NCI-H774 (cell line): ENCODE results near the gene DAZAP2.

Experiments used
- DNase-seq: peaks from one replicate; lab custom pipeline; 2025; lab: John Stamatoyannopoulos, UW

The DAZAP2 gene, protein sequence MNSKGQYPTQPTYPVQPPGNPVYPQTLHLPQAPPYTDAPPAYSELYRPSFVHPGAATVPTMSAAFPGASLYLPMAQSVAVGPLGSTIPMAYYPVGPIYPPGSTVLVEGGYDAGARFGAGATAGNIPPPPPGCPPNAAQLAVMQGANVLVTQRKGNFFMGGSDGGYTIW

DNA sequence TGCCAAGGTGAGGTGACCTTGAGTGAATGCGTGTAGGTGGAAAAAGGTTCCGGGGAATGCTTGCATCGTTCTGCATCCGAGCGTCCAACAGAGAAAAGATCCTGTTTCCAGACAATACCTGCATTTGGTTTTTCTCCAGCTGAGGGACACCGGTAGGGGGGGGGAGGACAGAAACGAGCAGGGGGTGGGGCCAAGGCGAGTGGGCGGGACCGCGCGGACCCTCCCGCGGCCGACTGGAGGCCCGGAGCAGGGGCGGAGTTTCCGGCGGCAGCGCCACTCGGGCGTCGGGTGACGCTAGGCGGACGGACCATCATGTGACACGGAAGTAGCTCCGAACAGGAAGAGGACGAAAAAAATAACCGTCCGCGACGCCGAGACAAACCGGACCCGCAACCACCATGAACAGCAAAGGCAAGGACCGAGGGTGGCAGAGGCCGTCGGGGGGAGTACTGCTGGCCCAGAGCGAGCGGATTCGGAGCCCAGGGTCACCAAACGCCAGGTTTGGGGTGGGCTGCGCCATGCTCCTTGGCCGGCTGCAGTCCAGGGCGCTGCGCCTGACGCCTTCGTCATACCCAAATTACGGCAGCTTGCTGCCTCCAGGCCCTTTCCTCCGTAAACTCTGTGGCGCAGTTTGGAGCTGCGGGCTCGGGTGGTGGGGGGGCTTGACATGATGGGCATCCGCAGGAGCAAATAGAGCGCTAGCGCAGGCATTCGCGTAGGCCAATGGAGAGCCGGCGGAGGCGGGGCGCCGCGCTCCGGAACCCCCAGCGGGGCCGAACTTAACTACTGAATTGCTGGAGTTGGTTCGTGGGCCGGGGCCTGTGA lies at the start of gene DAZAP2:
Gene DAZAP2 (plus strand): TSS at position 317 of the 825 bp plus-strand sequence. CDS start 82 bp downstream, at position 399.
- peak; percentile 98 for DNase-seq

DNA sequence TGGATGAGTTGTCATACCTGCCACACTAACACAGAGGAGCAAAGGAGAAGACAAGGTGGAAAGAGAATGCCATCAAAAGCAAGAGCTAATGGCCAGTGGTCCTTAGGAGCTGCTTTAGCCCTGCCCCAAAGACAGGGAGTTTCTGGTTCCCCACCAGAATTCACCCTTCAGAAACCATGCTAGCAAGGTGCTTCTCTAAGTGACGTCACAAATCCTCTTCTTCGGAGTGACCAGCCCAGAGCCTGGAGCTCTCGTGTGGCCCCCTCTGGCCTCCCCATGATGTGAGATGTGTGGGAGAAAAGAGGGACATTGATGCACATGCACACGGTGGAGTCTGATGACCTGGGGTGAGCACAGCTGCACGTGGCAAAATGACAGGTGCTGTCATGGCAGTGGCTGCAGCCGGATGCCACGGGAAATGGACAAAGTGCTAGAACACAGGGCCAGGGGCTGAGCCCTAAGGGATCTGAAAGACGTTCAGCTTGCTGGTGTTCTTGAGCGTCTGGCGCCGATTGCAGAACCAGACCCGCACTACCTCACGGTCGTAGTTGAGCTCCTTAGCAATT lies 48.8 kb upstream of the DAZAP2 start:
- no peak for DNase-seq

DNA sequence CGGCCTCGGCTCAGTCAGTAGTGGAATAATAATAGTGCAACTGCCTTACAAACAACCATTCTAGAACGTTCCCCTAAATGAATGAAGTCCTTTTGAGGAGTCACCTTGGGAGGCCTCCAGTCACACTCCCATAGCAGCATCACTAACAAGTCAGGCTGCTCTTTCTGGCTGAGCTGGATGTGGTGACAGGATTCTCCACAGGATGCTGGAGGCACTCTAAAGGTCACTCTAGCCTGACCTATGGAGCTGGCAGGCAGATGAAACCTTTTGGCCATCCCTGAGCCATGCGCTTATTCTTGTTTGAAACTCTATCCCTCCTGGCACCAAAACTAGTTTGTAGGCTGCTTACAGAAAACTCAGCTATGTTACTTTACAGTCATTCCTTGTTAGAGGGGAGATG lies 47.8 kb upstream of the DAZAP2 start:
- DNase-seq: no peak

DNA sequence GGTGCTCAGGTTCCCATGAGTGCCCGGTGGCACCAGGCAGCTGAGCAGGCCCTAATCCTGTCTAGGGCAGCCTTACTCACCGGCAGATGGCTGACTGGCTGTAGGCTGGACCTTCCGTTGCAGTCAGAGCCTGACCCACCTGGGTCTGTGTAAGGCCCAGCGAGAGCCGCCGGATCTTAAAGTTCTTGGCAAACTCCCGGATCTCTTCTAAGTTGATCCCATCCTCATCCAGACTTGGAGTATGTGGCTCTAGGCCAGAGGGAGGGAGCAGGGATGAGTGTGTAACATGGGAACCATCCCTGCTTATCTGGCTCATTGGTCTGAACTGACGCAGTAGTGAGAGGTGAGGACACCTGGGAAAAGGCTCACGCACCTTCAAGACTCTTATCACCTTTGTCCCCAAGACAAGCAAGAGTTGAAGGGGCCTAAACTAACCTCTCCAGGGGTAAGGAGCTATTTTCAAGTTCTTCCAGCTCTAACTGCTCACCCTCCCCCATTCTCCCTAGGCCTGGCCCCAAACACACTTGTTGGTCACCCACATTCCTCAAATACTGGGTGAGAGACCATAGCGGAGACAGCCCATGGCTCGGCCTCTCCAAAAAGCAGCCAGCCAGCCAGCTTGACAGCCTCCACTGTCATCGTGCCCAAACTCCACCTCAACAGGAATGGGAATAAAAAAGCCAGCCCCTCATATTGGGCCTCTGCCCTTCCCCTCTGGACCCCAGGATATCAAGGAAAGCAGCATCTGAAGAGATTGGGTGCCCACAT lies 46.9 kb upstream of the DAZAP2 start:
- DNase-seq: no peak

DNA sequence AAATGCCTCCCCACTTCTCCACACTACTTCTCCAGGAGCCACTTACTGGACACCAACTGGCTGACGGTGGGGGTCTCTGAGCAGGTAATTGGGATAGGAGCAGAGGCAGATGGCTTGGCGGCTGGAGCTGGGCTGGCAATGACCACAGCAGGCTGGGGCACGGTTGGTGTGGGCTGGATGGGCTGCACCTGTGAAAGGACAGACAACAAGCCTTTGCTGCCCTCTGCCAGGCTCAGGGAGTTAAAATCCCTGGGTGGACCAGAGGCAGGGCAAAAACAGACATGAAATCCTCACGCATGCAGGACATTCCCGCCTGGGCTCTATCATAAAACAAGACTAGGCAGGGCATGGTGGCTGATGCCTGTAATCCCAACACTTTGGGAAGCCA lies 46.3 kb upstream of the DAZAP2 start:
- no peak for DNase-seq

DNA sequence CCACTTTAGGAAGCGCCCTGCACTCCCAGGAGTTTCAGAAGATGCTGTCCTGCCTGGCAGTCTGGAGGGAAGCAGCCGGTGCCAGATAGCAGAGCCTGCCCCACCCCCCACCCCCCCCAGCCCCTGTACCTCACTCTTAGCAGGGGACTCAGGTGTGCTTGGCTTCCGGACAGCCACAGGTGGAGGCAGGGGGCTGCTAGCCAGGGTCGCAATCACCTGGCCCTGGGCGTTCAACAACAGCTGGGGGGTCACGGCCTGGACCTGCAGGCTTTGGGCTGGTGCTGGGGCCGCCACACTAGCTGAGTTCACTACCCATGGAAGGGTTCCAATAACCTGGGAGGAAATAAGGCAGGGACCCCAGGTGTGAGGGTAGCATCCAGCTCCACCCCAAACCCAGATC lies 42.8 kb upstream of the DAZAP2 start:
- DNase-seq: no peak

DNA sequence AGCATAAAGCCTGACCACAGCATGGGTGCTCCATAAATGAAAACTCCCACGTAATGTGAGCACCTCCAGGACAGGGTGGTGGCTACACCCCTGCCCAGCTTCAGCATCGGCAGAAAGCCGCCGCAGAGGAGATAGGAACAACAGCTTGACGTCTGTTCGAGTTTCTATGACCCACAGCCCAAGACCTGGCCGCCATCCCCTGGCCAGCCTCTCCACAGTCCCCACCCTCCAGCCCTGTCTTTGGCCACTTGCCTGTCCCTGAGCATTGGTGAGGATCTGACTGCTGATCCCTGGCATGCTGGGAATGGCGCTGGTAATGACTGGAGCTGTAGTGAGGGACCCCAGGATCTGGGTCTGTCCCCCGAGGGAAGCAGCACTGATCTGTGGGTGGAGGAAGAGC lies 42.1 kb upstream of the DAZAP2 start:
- no peak for DNase-seq

DNA sequence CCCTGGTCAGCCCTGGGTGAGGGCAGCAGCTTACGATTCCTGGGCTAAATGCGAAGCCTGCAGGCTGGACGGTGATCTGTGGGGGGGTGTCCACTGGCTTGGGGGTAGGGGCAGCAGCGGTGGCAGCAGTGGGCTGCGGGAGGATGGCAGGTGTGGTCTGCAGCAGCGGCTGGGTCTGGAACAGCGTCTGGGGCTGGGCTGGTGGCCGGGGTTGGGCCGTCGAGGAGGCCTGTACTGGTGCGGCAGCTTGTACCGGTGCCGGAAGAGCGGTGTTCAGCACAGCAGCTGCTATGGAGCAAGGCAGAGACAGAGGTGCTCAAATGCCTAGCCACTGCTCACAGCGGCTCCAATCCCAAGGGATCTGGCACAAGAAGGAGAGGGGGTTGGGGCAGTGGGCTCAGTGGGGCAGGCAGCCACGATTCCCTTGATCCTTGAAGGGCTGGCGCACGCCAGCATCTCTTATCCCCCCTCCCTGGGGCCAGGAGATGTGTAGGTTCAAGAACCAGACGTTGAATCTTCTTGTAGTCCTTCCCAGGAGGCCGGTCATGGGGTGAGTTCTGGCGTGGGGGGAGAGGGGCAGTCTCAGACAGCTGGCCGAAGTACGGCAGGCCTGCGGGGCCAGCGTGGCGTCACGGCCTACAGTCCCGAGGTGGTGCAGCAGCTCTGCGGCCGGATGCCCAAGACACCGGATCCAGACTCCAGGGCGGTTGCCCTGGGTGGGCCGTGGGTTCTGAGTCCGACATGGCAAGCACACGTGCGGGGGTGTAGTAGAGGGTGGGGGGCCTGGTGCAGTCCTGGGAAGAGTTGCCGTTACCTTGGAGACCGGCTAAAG lies 40.7 kb upstream of the DAZAP2 start:
- no peak for DNase-seq

DNA sequence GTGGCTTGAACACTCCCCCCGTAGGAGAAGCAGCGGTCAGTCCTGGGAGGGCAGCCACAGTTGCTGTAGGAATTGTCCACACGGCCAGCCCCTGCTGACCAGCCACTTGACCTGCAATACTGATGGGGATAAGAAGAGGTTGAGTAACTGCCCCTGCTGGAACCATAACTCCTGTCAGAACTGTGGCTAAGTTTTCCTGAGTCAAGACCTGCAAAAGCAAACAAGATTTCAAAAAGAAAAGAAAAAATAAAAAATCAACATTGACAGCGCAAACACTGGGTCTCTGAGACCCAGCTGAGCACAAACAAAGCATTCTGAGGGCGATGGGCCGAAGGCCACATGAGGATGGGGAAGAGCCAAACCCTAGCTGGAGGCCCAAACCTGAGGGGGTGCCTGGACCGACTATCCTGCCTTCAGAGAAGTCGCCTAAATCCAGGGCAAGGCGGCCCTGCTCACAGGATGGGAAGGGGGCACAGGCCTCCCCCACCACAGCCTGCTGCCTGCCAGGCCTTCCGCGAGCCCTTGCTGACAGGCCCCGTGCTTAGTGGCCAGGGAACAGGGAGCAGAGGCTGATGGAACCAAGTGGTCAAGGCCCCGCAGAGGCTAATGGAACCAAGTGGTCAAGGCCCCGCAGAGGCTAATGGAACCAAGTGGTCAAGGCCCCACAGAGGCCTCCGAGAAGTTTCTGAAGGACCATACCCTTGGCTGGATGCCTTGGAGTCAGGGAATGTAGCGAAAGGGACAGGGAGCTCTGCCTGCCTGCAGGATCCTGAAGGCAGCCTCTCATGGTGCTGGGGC lies 39.9 kb upstream of the DAZAP2 start:
- no peak for DNase-seq

DNA sequence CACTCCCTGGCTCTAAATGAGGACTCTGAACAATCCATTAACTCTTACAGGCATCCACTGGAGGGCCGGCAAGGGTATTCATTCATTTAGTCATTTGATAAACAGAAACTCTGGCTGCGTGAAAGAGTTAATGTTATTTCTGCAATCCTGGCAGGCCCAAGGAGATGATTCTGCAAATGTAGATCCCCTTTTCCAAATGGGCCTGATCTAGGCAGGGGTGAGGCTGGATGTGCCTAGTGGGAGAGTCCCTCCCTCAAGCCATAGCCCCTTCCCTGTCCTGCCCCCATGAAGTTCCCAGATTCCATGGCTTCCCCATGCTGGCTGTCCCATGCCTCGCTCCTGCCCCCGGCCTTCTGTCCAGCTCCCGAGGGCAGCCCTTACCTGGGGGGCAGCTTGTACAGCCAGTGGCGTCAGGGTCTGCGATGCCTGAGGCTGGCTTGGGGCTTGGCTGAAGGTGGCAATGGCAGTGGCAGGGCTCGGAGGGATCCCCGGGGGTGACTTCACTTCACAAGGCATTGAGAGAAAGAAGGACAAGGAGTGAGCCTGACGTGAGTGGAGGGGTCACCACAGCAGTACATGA lies 39.2 kb upstream of the DAZAP2 start:
- no peak for DNase-seq

DNA sequence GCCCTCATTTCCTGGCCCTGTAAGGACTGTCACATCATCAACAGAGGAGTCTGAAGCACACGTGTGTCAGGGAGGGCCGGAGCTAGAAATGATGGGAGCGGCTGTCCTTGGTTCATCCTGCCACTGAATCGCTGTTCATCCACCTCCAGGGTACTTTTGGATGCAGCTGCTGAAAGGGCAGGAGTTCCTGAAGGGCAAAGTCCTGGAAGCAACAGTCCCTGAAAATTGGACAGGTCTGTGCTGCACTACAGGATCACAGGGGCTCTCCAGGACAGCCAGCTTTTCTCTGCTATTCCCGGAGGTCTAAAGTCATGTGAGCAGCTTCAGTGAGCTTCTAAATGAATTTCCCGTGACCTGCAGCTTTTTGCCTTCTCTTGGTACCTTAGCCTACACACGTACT lies 38.5 kb upstream of the DAZAP2 start:
- no peak for DNase-seq

DNA sequence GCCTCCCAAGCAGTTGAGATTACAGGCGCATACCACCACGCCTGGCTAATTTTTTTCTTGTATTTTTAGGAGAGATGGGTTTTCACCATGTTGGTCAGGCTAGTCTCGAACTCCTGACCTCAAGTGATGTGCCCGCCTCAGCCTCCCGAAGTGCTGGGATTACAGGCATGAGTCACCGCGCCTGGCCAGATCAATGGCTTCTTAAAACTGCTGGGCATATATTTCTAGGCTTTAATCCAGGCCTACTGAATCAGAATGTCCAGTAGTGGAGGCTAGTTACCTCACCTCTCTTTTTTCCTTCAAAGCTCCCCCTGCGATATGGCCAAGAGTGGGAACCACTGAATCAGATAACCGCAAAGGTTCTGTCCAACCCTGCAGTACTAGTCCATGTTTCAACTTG lies 37.8 kb upstream of the DAZAP2 start:
- no peak for DNase-seq

DNA sequence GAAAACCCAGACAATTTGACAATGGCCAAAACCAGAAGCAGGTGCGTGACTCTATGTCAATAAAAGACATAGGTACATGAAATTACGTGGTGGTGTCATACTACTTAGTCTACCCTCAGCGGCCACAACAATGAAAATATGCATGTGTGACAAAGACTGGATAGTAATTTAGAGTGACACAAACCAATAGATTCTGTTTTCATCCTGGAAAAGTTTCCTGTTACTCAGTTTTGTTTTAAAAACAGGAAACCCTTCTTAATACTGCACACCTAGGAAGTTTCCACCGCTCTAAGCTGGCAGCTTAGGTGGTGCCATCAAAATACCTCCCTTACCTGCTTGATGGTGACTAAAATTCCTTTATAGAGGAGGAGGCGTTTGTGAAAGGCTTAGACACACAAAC lies 35.9 kb upstream of the DAZAP2 start:
- no peak for DNase-seq

DNA sequence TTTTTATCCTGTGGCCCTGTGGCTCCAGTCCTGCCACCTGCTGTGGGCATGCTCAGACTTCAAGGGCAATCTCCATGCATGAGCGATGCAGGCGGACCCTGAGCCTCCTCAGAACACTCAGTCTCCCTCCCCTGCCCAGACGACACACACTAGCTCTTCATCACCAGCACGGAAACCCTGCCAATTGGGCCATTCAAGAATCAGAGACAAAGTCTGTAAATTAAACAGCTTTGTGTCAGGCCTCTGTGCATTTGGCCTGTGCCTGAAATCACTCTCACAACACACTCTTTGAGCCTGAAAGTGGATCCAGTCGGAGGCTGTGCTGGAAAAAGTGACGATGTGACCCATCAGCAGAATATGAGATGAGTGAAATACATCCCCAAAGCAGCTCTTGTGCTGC lies 33.3 kb upstream of the DAZAP2 start:
- DNase-seq: no peak

DNA sequence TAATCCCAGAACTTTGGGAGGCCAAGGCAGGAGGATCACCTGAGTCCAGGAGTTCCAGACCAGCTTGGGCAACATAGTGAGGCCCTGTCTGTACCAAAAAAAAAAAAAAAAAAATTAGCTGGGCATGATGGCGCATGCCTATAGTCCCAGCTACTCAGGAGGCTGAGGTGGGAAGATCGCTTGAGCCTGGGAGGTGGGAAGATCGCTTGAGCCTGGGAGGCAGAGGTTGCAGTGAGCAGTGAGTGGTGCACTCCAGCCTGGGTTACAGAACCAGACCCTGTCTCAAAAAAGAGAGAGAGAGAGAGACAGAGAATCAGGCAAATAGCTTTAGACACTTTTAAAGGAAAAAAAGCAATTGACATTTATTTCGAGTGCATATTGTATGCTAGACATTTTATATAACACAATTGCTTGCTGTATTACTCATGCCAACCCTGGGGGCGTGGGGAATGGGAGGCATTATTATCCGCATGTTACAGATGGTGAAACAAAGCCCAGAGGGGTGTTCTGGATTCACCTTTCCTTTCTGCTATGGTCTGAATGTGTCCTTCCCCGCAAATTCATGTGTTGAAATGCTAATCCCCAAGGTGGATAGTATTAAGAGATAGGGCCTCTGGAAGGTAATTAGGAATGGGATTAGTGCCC lies 30.5 kb upstream of the DAZAP2 start:
- no peak for DNase-seq

DNA sequence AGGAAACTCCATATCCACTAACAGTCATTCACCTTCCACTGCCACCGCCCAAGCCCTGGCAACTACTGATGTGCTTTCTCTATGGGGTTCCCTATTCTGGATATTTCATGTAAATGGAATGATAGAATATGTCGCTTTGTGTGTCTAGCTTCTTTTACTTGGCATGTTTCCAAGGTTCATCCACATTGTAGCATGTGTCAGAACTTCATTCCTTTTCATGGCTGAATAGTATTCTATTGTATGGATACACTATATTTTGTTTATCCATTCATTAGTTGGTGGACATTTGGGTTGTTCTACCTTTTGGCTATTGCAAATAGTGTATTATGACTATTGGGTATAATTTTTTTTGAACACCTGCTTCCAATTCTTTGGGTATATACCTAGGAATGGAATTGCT lies 29.4 kb upstream of the DAZAP2 start:
- DNase-seq: no peak

DNA sequence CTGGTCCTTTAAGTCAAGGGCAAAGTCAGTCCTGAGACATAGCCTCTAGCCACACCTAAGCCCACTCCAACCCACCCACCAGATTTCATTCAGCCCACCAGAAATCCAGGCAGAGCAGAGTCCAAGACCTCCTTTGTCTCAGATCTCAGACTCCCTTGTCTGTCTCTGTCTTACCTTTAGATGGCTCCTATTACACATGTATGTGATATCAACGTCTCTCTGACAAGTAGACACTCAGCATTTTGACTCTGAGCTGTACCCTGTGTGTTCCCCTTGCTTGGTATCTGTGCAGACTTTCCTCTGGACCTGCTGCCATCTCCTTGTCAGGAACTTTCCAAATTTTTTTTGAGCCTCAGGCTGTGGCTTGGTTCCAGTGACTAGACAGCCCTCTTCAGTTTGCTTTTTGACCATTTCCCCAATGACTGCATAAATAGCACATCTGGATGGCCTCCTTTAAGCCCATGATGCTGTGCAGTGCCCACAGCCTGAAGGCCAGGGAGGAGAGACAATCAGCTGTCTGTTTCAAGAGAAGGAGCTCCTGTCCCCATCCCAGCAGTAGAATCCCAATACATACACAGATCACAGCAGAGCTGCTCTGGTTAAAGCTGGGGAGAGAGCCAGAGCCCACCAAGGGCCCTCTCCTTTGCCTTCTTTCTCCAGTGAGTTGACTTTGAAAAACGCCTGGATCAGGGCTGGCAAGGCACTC lies 27.8 kb upstream of the DAZAP2 start:
- no peak for DNase-seq

DNA sequence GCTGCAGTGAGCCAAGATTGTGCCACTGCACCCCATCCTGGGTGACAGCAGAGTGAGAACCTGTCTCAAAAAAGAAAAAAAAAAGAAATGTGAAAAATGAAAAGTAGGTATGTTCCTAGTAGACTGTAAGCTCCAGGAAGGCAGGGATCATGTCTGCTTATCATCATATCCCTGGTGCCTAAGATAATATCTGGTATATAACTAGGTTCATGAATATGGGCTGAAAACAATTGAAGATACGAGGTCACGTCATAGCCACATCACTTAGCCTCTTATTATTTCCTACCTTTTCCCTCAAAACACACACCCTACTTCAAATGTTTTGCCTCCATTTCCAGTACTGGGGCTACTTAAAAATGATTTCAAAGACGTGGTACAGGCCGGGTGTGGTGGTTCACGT lies 23.7 kb upstream of the DAZAP2 start:
- DNase-seq: no peak

DNA sequence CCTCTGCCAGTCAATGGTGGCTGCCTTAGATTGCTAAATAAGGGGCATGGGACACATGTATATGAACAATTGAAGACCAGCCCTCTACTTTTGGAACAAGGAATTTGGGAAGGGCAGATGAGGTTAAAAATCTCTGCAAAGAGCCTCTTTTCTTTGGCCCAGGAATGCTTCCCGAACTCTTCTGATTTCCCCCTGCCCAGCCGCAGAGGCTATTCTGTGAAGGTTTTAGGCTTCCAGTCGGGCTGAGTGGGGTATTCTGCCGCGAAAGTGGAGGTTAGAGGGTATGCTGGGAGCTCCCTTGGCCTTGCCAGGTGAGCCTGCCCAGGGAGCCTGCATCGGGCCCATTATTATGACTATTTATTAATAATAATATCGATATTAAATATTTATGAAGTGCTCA lies 22.0 kb upstream of the DAZAP2 start:
- no peak for DNase-seq
